DND-41 (cell line): Measurements from ENCODE around the gene RAB7B.

ENCODE experiments used
- ATAC-seq: fragments of 200-7000 bp; cut with Tn5 transposase; 3 replicates; pipeline ENCODE4 v1.9.1; 2021; ENCODE audit warnings: low read depth; ENCODE audit not compliant: insufficient read depth
- DNase-seq: peaks from one replicate; pipeline ENCODE4 v3.0.0-alpha.2; 2020
- H2AFZ ChIP-seq: 2 replicates; pipeline ENCODE4 v1.6.0; 2012; ENCODE audit warnings: low read depth, low read length
- H3K27ac ChIP-seq: 2 replicates; pipeline ENCODE4 v1.5.1; 2012; ENCODE audit warnings: low read length, inconsistent platforms
- H3K27me3 ChIP-seq: fragments of 200-600 bp; sonication (generic); 2 replicates; pipeline ENCODE4 v1.6.0; 2012; ENCODE audit warnings: low read length, mild to moderate bottlenecking, inconsistent platforms; ENCODE audit not compliant: insufficient read depth, poor library complexity
- H3K36me3 ChIP-seq: 2 replicates; pipeline ENCODE4 v1.5.1; 2012; ENCODE audit warnings: low read length, inconsistent platforms; ENCODE audit not compliant: insufficient read depth
- H3K4me1 ChIP-seq: 2 replicates; pipeline ENCODE4 v1.5.1; 2012; ENCODE audit warnings: mild to moderate bottlenecking, low read length; ENCODE audit not compliant: insufficient read depth
- H3K4me2 ChIP-seq: 2 replicates; pipeline ENCODE4 v1.6.0; 2012; ENCODE audit warnings: mild to moderate bottlenecking, moderate library complexity, low read length, inconsistent platforms; ENCODE audit not compliant: insufficient read depth
- H3K4me3 ChIP-seq, 2 experiments: fragments of 200-600 bp in 1 of 2; shearing (Covaris generic) in 1 of 2; 2 replicates each; pipeline ENCODE4 v1.5.1; 2012 to 2016; ENCODE audit warnings: inconsistent platforms in 2 of 2, low read length in 2 of 2, mild to moderate bottlenecking in 2 of 2, low read depth in 1 of 2, moderate library complexity in 1 of 2
- H3K79me2 ChIP-seq: 2 replicates; pipeline ENCODE4 v1.6.0; 2012; ENCODE audit warnings: low read length, inconsistent platforms; ENCODE audit not compliant: insufficient read depth
- H3K9ac ChIP-seq: 2 replicates; pipeline ENCODE4 v1.6.0; 2012; ENCODE audit warnings: low read depth, mild to moderate bottlenecking, inconsistent platforms, low read length, moderate library complexity
- H3K9me3 ChIP-seq: 2 replicates; pipeline ENCODE4 v1.5.1; 2012; ENCODE audit warnings: low read length, moderate library complexity, mild to moderate bottlenecking, inconsistent platforms; ENCODE audit not compliant: insufficient read depth, severe bottlenecking
- H4K20me1 ChIP-seq: 2 replicates; pipeline ENCODE4 v1.6.0; 2012; ENCODE audit warnings: low read length; ENCODE audit not compliant: insufficient read depth
- EZH2 ChIP-seq: IDR thresholded peaks from 3 replicates; pipeline ENCODE4 v1.6.1; 2012; ENCODE audit warnings: borderline replicate concordance, low read depth, mild to moderate bottlenecking, moderate library complexity, low read length, inconsistent platforms; ENCODE audit not compliant: severe bottlenecking
- TF ChIP-seq, protein P1 (sequence below): IDR thresholded peaks from 2 replicates; pipeline ENCODE4 v1.5.1; 2012; ENCODE audit warnings: borderline replicate concordance, low read length, moderate library complexity, mild to moderate bottlenecking; ENCODE audit not compliant: poor library complexity, severe bottlenecking; ENCODE audit errors: extremely low read depth

RAB7B gene

GRCh38 chr1:205986292-205986691, 16.9 kb downstream of the RAB7B start:
- ATAC-seq (no peak), DNase-seq (no peak)
- Histone ChIP-seq H2AFZ (no peak overlapping the region), H3K27ac (no peak overlapping the region), H3K27me3 (no peaks in the 10 kb centered on the region), H3K9me3 (no peaks in the 10 kb centered on the region), H3K4me2 (no peak overlapping the region), H4K20me1 (0 out of 2 replicates have a peak, but pooled peaks cover 2% of the 10 kb centered on the region), H3K9ac (no peak overlapping the region), H3K36me3 (no peaks in the 10 kb centered on the region), H3K79me2 (no peaks in the 10 kb centered on the region), H3K4me3 (no peak overlapping the region), H3K4me1 (no peaks in the 10 kb centered on the region)
- TF ChIP-seq, protein P1, sequence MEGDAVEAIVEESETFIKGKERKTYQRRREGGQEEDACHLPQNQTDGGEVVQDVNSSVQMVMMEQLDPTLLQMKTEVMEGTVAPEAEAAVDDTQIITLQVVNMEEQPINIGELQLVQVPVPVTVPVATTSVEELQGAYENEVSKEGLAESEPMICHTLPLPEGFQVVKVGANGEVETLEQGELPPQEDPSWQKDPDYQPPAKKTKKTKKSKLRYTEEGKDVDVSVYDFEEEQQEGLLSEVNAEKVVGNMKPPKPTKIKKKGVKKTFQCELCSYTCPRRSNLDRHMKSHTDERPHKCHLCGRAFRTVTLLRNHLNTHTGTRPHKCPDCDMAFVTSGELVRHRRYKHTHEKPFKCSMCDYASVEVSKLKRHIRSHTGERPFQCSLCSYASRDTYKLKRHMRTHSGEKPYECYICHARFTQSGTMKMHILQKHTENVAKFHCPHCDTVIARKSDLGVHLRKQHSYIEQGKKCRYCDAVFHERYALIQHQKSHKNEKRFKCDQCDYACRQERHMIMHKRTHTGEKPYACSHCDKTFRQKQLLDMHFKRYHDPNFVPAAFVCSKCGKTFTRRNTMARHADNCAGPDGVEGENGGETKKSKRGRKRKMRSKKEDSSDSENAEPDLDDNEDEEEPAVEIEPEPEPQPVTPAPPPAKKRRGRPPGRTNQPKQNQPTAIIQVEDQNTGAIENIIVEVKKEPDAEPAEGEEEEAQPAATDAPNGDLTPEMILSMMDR = no peak
- TF ChIP-seq EZH2 = no peak

GRCh38 chr1:205985330-205986005, 17.7 kb downstream of the RAB7B start:
- Histone ChIP-seq H3K4me2 (no peak overlapping the region), H3K4me1 (no peaks in the 10 kb centered on the region), H3K9me3 (no peaks in the 10 kb centered on the region), H3K36me3 (no peaks in the 10 kb centered on the region), H4K20me1 (0 out of 2 replicates have a peak, but pooled peaks cover 2% of the 10 kb centered on the region), H2AFZ (no peak overlapping the region), H3K27ac (no peak overlapping the region), H3K4me3 (no peak overlapping the region), H3K79me2 (no peaks in the 10 kb centered on the region), H3K27me3 (no peaks in the 10 kb centered on the region), H3K9ac (no peak overlapping the region)
- DNase-seq (no peak), ATAC-seq (no peak)
- TF ChIP-seq, protein P1 = no peak
- no peak for TF ChIP-seq EZH2

- peak; percentile 76 for ATAC-seq
- 0 out of 2 replicates have a peak, but pooled peaks cover 2% of the 10 kb centered on the region for H4K20me1 ChIP-seq
- no peaks in the 10 kb centered on the region for H3K27me3 ChIP-seq
- no peak overlapping the region for H3K4me3 ChIP-seq
- TF ChIP-seq, protein P1 = peak; percentile 72
- no peak for TF ChIP-seq EZH2
- no peak overlapping the region for H2AFZ ChIP-seq
- DNase-seq = peak; percentile 26
- no peaks in the 10 kb centered on the region for H3K9me3 ChIP-seq
- H3K79me2 ChIP-seq = no peaks in the 10 kb centered on the region
- no peaks in the 10 kb centered on the region for H3K4me1 ChIP-seq
- H3K27ac ChIP-seq = no peak overlapping the region
- no peak overlapping the region for H3K9ac ChIP-seq
- no peak overlapping the region for H3K4me2 ChIP-seq
- H3K36me3 ChIP-seq = no peaks in the 10 kb centered on the region
Measured at GRCh38 chr1:205983925-205984725, 19.1 kb downstream of the RAB7B start.
